H1 (cell line): ENCODE data around the gene CACNA1E. TPM values are rescaled to one million over a fixed set of nuclear protein-coding genes. Genes with fewer than 3 reads are reported as not detected.

Experiments
- CTCF ChIA-PET: fragments of 300-600 bp; sonication (Branson Sonifier 250); formaldehyde crosslinking; loops from one replicate; lab custom pipeline; 2021; ENCODE audit not compliant: partially characterized antibody; lab: Charles Lee
- POLR2A ChIA-PET: fragments of 300-600 bp; sonication (Branson Sonifier 250); formaldehyde crosslinking; loops from one replicate; lab custom pipeline; 2021; ENCODE audit warnings: inconsistent platforms; ENCODE audit not compliant: partially characterized antibody; lab: Charles Lee
- DNase-seq, 2 experiments: peaks; one replicate each; pipeline versions ENCODE4 v3.0.0 to v3.0.0-alpha.2; 2010 to 2022; ENCODE audit warnings: low spot score in 2 of 2, low read depth in 1 of 2, mixed read lengths in 1 of 2
- FAIRE-seq: peaks from 2 replicates; lab custom pipeline; 2011; peaks lifted over from hg19 to GRCh38; lab: Jason Lieb, UNC
- H2AFZ ChIP-seq: 2 replicates; pipeline ENCODE4 v1.8.1; 2012; ENCODE audit warnings: low read length, inconsistent platforms
- H2AK5ac ChIP-seq: 2 replicates; pipeline ENCODE4 v1.6.1; 2013; ENCODE audit warnings: low read depth, low read length
- H2BK120ac ChIP-seq: replicated peaks from 2 replicates; pipeline ENCODE3; 2013; ENCODE audit warnings: low read depth, low read length, inconsistent platforms
- H2BK12ac ChIP-seq: 2 replicates; pipeline ENCODE4 v1.6.1; 2013; ENCODE audit warnings: low read depth, low read length
- H2BK15ac ChIP-seq: 2 replicates; pipeline ENCODE4 v1.6.1; 2013; ENCODE audit warnings: low read length
- H2BK20ac ChIP-seq: 2 replicates; pipeline ENCODE4 v1.6.1; 2013; ENCODE audit warnings: low read length
- H2BK5ac ChIP-seq: 2 replicates; pipeline ENCODE4 v1.6.1; 2013; ENCODE audit warnings: low read depth, low read length
- H3K14ac ChIP-seq: 2 replicates; pipeline ENCODE4 v1.6.1; 2013; ENCODE audit warnings: inconsistent platforms; ENCODE audit not compliant: insufficient read length
- H3K18ac ChIP-seq: 2 replicates; pipeline ENCODE4 v1.6.1; 2013; ENCODE audit warnings: low read length; ENCODE audit errors: extremely low read depth
- H3K23ac ChIP-seq: 2 replicates; pipeline ENCODE4 v1.6.1; 2013; ENCODE audit warnings: inconsistent platforms; ENCODE audit not compliant: insufficient read length
- H3K23me2 ChIP-seq: 2 replicates; pipeline ENCODE4 v1.6.1; 2013; ENCODE audit warnings: low read depth, low read length
- H3K27ac ChIP-seq: 2 replicates; pipeline ENCODE4 v1.6.1; 2011; ENCODE audit warnings: low read depth, low read length, inconsistent platforms
- H3K27me3 ChIP-seq, 4 experiments: replicated peaks in 1 of 4; 1 replicate in 1 of 4; 2 replicates in 3 of 4; pipeline versions ENCODE4 v1.6.1 to v1.8.1; 2011 to 2013; ENCODE audit warnings: low read length in 3 of 4, mild to moderate bottlenecking in 3 of 4, inconsistent platforms in 2 of 4, mixed read lengths in 2 of 4, moderate library complexity in 1 of 4; ENCODE audit not compliant: control insufficient read depth in 3 of 4, insufficient read depth in 3 of 4; ENCODE audit errors: extremely low read depth in 1 of 4
- H3K36me3 ChIP-seq, 4 experiments: 2 replicates each; pipeline versions ENCODE4 v1.6.1 to v1.8.1; 2011 to 2013; ENCODE audit warnings: mild to moderate bottlenecking in 4 of 4, low read length in 3 of 4, moderate library complexity in 2 of 4, control low read depth in 1 of 4, inconsistent platforms in 1 of 4; ENCODE audit not compliant: insufficient read depth in 4 of 4, control insufficient read depth in 2 of 4
- H3K4ac ChIP-seq: replicated peaks from 2 replicates; pipeline ENCODE3; 2013; ENCODE audit warnings: low read length, low read depth, mixed read lengths, inconsistent platforms; ENCODE audit not compliant: insufficient read length
- H3K4me1 ChIP-seq, 4 experiments: replicated peaks in 1 of 4; 1 replicate in 1 of 4; 2 replicates in 3 of 4; pipeline versions ENCODE4 v1.6.1 to v1.8.1; 2011 to 2013; ENCODE audit warnings: low read length in 3 of 4, inconsistent platforms in 2 of 4, mixed read lengths in 1 of 4; ENCODE audit not compliant: insufficient read depth in 4 of 4, control insufficient read depth in 3 of 4
- H3K4me2 ChIP-seq, 2 experiments: 2 replicates each; pipeline versions ENCODE4 v1.6.1 to v1.8.1; 2011 to 2013; ENCODE audit warnings: low read depth in 2 of 2, low read length in 2 of 2, control low read depth in 1 of 2, inconsistent platforms in 1 of 2, mild to moderate bottlenecking in 1 of 2; ENCODE audit not compliant: insufficient read depth in 1 of 2
- H3K4me3 ChIP-seq, 4 experiments: fragments of 200-600, 300-600 bp in 1 of 4; sonication (generic), shearing (Covaris generic), sonication (Bioruptor Twin) in 1 of 4; 2 replicates each; pipeline versions ENCODE4 v1.5.1 to v1.8.1; 2011 to 2016; ENCODE audit warnings: low read length in 4 of 4, low read depth in 3 of 4, control low read depth in 2 of 4, inconsistent platforms in 2 of 4, mild to moderate bottlenecking in 2 of 4, mixed read lengths in 1 of 4, moderate library complexity in 1 of 4; ENCODE audit not compliant: insufficient read depth in 2 of 4; ENCODE audit errors: extremely low read depth in 1 of 4
- H3K56ac ChIP-seq: replicated peaks from 2 replicates; pipeline ENCODE3; 2013; ENCODE audit warnings: low read depth, mild to moderate bottlenecking, mixed read lengths, low read length, inconsistent platforms; ENCODE audit not compliant: insufficient read length
- H3K79me1 ChIP-seq: 2 replicates; pipeline ENCODE4 v1.6.1; 2013; ENCODE audit warnings: low read depth, low read length, control low read depth
- H3K79me2 ChIP-seq, 2 experiments: 2 replicates each; pipeline versions ENCODE4 v1.6.1 to v1.8.1; 2012 to 2013; ENCODE audit warnings: low read length in 2 of 2, mild to moderate bottlenecking in 2 of 2, inconsistent platforms in 1 of 2; ENCODE audit not compliant: insufficient read depth in 2 of 2, control insufficient read depth in 1 of 2
- H3K9ac ChIP-seq, 4 experiments: replicated peaks in 1 of 4; 1 replicate in 1 of 4; 2 replicates in 3 of 4; pipeline versions ENCODE4 v1.6.1 to v1.8.1; 2011 to 2013; ENCODE audit warnings: low read depth in 3 of 4, low read length in 3 of 4, control low read depth in 2 of 4, mild to moderate bottlenecking in 2 of 4, moderate library complexity in 2 of 4, inconsistent platforms in 1 of 4; ENCODE audit errors: extremely low read depth in 1 of 4
- H3K9me3 ChIP-seq, 2 experiments: 2 replicates each; pipeline versions ENCODE4 v1.6.1 to v1.8.1; 2012 to 2013; ENCODE audit warnings: mild to moderate bottlenecking in 2 of 2, moderate library complexity in 2 of 2, control low read depth in 1 of 2, inconsistent platforms in 1 of 2, low read depth in 1 of 2, low read length in 1 of 2, mixed read lengths in 1 of 2; ENCODE audit not compliant: insufficient read depth in 2 of 2
- H4K20me1 ChIP-seq, 2 experiments: replicated peaks in 1 of 2; 2 replicates each; pipeline versions ENCODE3 to v1.8.1; 2011 to 2013; ENCODE audit warnings: inconsistent platforms in 2 of 2, low read length in 2 of 2, mild to moderate bottlenecking in 1 of 2; ENCODE audit not compliant: insufficient read depth in 2 of 2, control insufficient read depth in 1 of 2
- H4K5ac ChIP-seq: 2 replicates; pipeline ENCODE4 v1.6.1; 2013; ENCODE audit warnings: low read length, low read depth, mixed read lengths, inconsistent platforms; ENCODE audit not compliant: insufficient read length
- H4K8ac ChIP-seq: 2 replicates; pipeline ENCODE4 v1.8.0; 2013; ENCODE audit warnings: mild to moderate bottlenecking, moderate library complexity, low read length, inconsistent platforms; ENCODE audit not compliant: insufficient read depth; ENCODE audit errors: extremely low read depth
- H4K91ac ChIP-seq: replicated peaks from 2 replicates; pipeline ENCODE3; 2013; ENCODE audit warnings: low read length, mixed read lengths, inconsistent platforms; ENCODE audit not compliant: insufficient read length
- CHD1 ChIP-seq: IDR thresholded peaks from 2 replicates; pipeline ENCODE4 v1.6.1; 2012; ENCODE audit warnings: low read depth, low read length, improper control_type of control experiment
- FOSL1 ChIP-seq: IDR thresholded peaks from 2 replicates; pipeline ENCODE4 v1.6.1; 2011; ENCODE audit warnings: mild to moderate bottlenecking, low read depth, low read length, moderate library complexity; ENCODE audit not compliant: insufficient read depth
- HDAC2 ChIP-seq, 2 experiments: fragments of 300-600 bp in 1 of 2; sonication (generic) in 1 of 2; IDR thresholded peaks; 2 replicates each; pipeline ENCODE4 v1.6.1; 2011 to 2012; ENCODE audit warnings: low read depth in 2 of 2, low read length in 2 of 2, mild to moderate bottlenecking in 2 of 2, moderate library complexity in 2 of 2, borderline replicate concordance in 1 of 2, inconsistent platforms in 1 of 2
- HDAC6 ChIP-seq: IDR thresholded peaks from one replicate; pipeline ENCODE4 v1.7.1; 2012; ENCODE audit warnings: low read depth, mild to moderate bottlenecking, inconsistent platforms, low read length, moderate library complexity
- JUND ChIP-seq: IDR thresholded peaks from 2 replicates; pipeline ENCODE4 v1.6.1; 2011; ENCODE audit warnings: mild to moderate bottlenecking, improper control_type of control experiment, low read length
- KDM4A ChIP-seq: IDR thresholded peaks from one replicate; pipeline ENCODE4 v1.7.1; 2012; ENCODE audit warnings: low read depth, mild to moderate bottlenecking, moderate library complexity, low read length, inconsistent platforms; ENCODE audit not compliant: severe bottlenecking
- KDM5A ChIP-seq: fragments of 200-600 bp; IDR thresholded peaks from 2 replicates; pipeline ENCODE4 v1.7.1; 2012; ENCODE audit warnings: mild to moderate bottlenecking, low read length, inconsistent platforms, mixed read lengths
- POLR2AphosphoS5 ChIP-seq: IDR thresholded peaks from 2 replicates; pipeline ENCODE4 v1.6.1; 2011; ENCODE audit warnings: low read depth, low read length
- RNF2 ChIP-seq: fragments of 200-900, 300-1000 bp; sonication (generic); IDR thresholded peaks from 2 replicates; pipeline ENCODE4 v1.7.1; 2016; ENCODE audit warnings: borderline replicate concordance, low read depth, mild to moderate bottlenecking, antibody characterized with exemption, low read length; ENCODE audit not compliant: poor library complexity, severe bottlenecking; ENCODE audit errors: missing control alignments
- RXRA ChIP-seq: IDR thresholded peaks from 2 replicates; pipeline ENCODE4 v1.6.1; 2011; ENCODE audit warnings: low read depth, mild to moderate bottlenecking, low read length, moderate library complexity; ENCODE audit not compliant: insufficient read depth
- SAP30 ChIP-seq: fragments of 300-600 bp; sonication (generic); IDR thresholded peaks from 2 replicates; pipeline ENCODE4 v1.7.1; 2012; ENCODE audit warnings: low read length, moderate library complexity, mild to moderate bottlenecking, inconsistent platforms; ENCODE audit not compliant: insufficient read depth, insufficient replicate concordance
- TBP ChIP-seq: IDR thresholded peaks from 2 replicates; pipeline ENCODE4 v1.6.1; 2011; ENCODE audit warnings: low read depth, low read length, improper control_type of control experiment
- TEAD4 ChIP-seq: IDR thresholded peaks from 2 replicates; pipeline ENCODE4 v1.6.1; 2012; ENCODE audit warnings: low read depth, low read length, inconsistent platforms, mixed read lengths
- WGBS, 2 experiments: shearing (Covaris generic) in 1 of 2; methylation state at CpG; one replicate each; pipeline versions ENCODE4 v1.1.6 to v1.1.7; 2013 to 2015; ENCODE audit warnings: low lambda C conversion rate in 2 of 2, mixed read lengths in 2 of 2, inconsistent platforms in 1 of 2, low coverage in 1 of 2, missing lambda C conversion rate in 1 of 2; ENCODE audit not compliant: insufficient replicate concordance in 2 of 2, insufficient coverage in 1 of 2, insufficient read length in 1 of 2; ENCODE audit errors: extremely low coverage in 1 of 2, missing lambda C conversion rate in 1 of 2; 5-methylcytosine and 5-hydroxymethylcytosine counted together
- polyA plus RNA-seq, 7 experiments: library from polyadenylated mRNA; depleted of rRNA in 3 of 7; stranded (reverse) in 5 of 7; unstranded in 2 of 7; fragments of >200 nt in 5 of 7; fragments of 200-250 nt in 2 of 7; gene quantifications; 1 replicate in 5 of 7; 2 replicates in 1 of 7; 4 replicates in 1 of 7; pipeline versions ENCODE4 v1.2.1 to v1.2.3, GENCODE V29; 2011 to 2013; ENCODE audit warnings: missing spikeins in 2 of 7, mixed read lengths in 2 of 7
- total RNA-seq: library from RNA; stranded (reverse); fragmentation: NEBNext Ultra II Directional; extraction: Animal tissue kit (Norgen Biotek cat#: 25700); gene quantifications from 2 replicates; pipeline ENCODE4 v1.2.1, GENCODE V29; 2021

CACNA1E gene
- total and polyA plus RNA-seq, 2 of the 8 experiments (the other 6 are each of a cell fraction or from before 2014, with no cell fraction given) = 0.98 to 1.3 TPM

GRCh38 chr1:181777812-181778211, 294.5 kb downstream of the CACNA1E start:
- H3K79me1 ChIP-seq = no peaks in the 10 kb centered on the region
- H3K36me3 ChIP-seq = no peaks in the 10 kb centered on the region
- no peak overlapping the region for H3K18ac ChIP-seq
- no peak overlapping the region for H4K5ac ChIP-seq
- no peak overlapping the region for H2AK5ac ChIP-seq
- H3K79me2 ChIP-seq = no peaks in the 10 kb centered on the region
- H3K9me3 ChIP-seq = no peaks in the 10 kb centered on the region
- no peak overlapping the region for H4K8ac ChIP-seq
- TF ChIP-seq RNF2 = no peak
- no peak for TF ChIP-seq KDM5A
- TF ChIP-seq RXRA = no peak
- TF ChIP-seq CHD1 = no peak
- no peak for TF ChIP-seq KDM4A
- no peak for TF ChIP-seq HDAC2 (IDR thresholded peaks at IDR 0.05; ENCODE audit: borderline replicate concordance in 1 of 2, low read depth in 2 of 2, low read length in 2 of 2)
- no peak for TF ChIP-seq FOSL1
- no peak for TF ChIP-seq TEAD4
- no peak for TF ChIP-seq HDAC6
- no peak for TF ChIP-seq SAP30
- TF ChIP-seq JUND = no peak
- TF ChIP-seq TBP = no peak
- TF ChIP-seq POLR2AphosphoS5 = no peak
- no peaks in the 10 kb centered on the region for H4K20me1 ChIP-seq
- no peak overlapping the region for H2BK20ac ChIP-seq
- H3K4me1 ChIP-seq = peaks cover 0 to 1% (median 0%) of the 10 kb centered on the region in 4 experiments; a peak in 1 of 7 replicates
- H4K91ac ChIP-seq = no peak overlapping the region
- no peak overlapping the region for H2BK120ac ChIP-seq
- H2AFZ ChIP-seq = no peak overlapping the region
- no peak overlapping the region for H3K4me3 ChIP-seq
- H3K27me3 ChIP-seq = peaks cover 0 to 3% (median 0%) of the 10 kb centered on the region in 4 experiments; a peak in 1 of 7 replicates
- no peak overlapping the region for H3K9ac ChIP-seq
- FAIRE-seq = no peak
- no peak overlapping the region for H3K14ac ChIP-seq
- H3K27ac ChIP-seq = no peak overlapping the region
- H3K4me2 ChIP-seq = no peak overlapping the region
- H2BK12ac ChIP-seq = no peak overlapping the region
- no peak for DNase-seq
- no peak overlapping the region for H3K4ac ChIP-seq
- CTCF ChIA-PET = interaction anchor here (1.0 to 1.7 kb wide), 6 partner anchors 8 to 298 kb away, joined by 3 to 4 read pairs (median 4); no protein-coding TSS in a partner anchor
- no peak overlapping the region for H2BK15ac ChIP-seq
- H3K56ac ChIP-seq = no peak overlapping the region
- WGBS, 2 experiments = 67% methylated on average over 1 of the region's 1 CpG; no CpG with 5 or more reads in 1 of the 2 experiments
- no peak overlapping the region for H2BK5ac ChIP-seq
- no peaks in the 10 kb centered on the region for H3K23me2 ChIP-seq
- no peak overlapping the region for H3K23ac ChIP-seq
- POLR2A ChIA-PET = no interaction called here
